GM23338 (cell line): Measurements from ENCODE around the gene NDUFS7.

Source experiments
- CREB1 ChIP-seq: fragments of 250-450 bp; sonication (Bioruptor Pico); IDR thresholded peaks from 2 replicates; pipeline ENCODE4 v1.5.0; 2020; ENCODE audit warnings: low read depth, mild to moderate bottlenecking, moderate library complexity
- CTCF ChIP-seq, 2 experiments: fragments of 200-600 bp in 1 of 2; sonication (generic) in 1 of 2; conservative IDR thresholded peaks; 2 replicates each; pipeline versions ENCODE4 v1.5.1 to v1.6.1; 2016 to 2017; ENCODE audit warnings: antibody characterized with exemption in 2 of 2, low read depth in 2 of 2, mild to moderate bottlenecking in 2 of 2, moderate library complexity in 1 of 2
- ETS1 ChIP-seq: IDR thresholded peaks from 2 replicates; pipeline ENCODE4 v1.6.1; 2016; ENCODE audit warnings: antibody characterized with exemption
- EZH2 ChIP-seq: fragments of 200-600 bp; sonication (generic); IDR thresholded peaks from one replicate; pipeline ENCODE4 v1.8.0; 2017; ENCODE audit warnings: antibody characterized with exemption, mild to moderate bottlenecking, low read depth; ENCODE audit not compliant: unreplicated experiment
- EZH2phosphoT487 ChIP-seq: fragments of 200-600 bp; sonication (generic); IDR thresholded peaks from one replicate; pipeline ENCODE4 v1.8.1; 2018; ENCODE audit warnings: antibody characterized with exemption; ENCODE audit not compliant: unreplicated experiment
- JUNB ChIP-seq: IDR thresholded peaks from one replicate; pipeline ENCODE4 v1.6.1; 2016; ENCODE audit warnings: antibody characterized with exemption; ENCODE audit not compliant: unreplicated experiment
- NANOG ChIP-seq: IDR thresholded peaks from 2 replicates; pipeline ENCODE4 v1.6.1; 2016; ENCODE audit warnings: antibody characterized with exemption, borderline replicate concordance
- POLR2AphosphoS5 ChIP-seq: IDR thresholded peaks from 2 replicates; pipeline ENCODE4 v1.6.1; 2016; ENCODE audit warnings: antibody characterized with exemption, low read depth
- REST ChIP-seq: IDR thresholded peaks from one replicate; pipeline ENCODE4 v1.6.1; 2018; ENCODE audit warnings: antibody characterized with exemption; ENCODE audit not compliant: unreplicated experiment
- STAT1 ChIP-seq: IDR thresholded peaks from one replicate; pipeline ENCODE4 v1.6.1; 2016; ENCODE audit warnings: antibody characterized with exemption; ENCODE audit not compliant: unreplicated experiment
- ZNF114 ChIP-seq: fragments of 250-450 bp; sonication (Bioruptor Pico); IDR thresholded peaks from 2 replicates; pipeline ENCODE4 v1.5.0; 2020; ENCODE audit warnings: mild to moderate bottlenecking, moderate library complexity
- ZNF331 ChIP-seq: fragments of 250-450 bp; sonication (Bioruptor Pico); IDR thresholded peaks from 2 replicates; pipeline ENCODE4 v1.5.0; 2020; ENCODE audit warnings: low read depth, mild to moderate bottlenecking, moderate library complexity
- ZNF462 ChIP-seq: fragments of 250-450 bp; sonication (Bioruptor Pico); IDR thresholded peaks from 2 replicates; pipeline ENCODE4 v1.5.0; 2020; ENCODE audit warnings: mild to moderate bottlenecking, moderate library complexity

GRCh38 chr19:1410789-1411188 is 27.1 kb downstream of the NDUFS7 start:
- TF ChIP-seq CTCF (conservative IDR thresholded peaks at IDR 0.05; ENCODE audit: low read depth in 2 of 2) (no peak), POLR2AphosphoS5 (no peak), CREB1 (CRISPR knock-in tag) (no peak), JUNB (no peak), REST (no peak), EZH2 (no peak), STAT1 (no peak), ETS1 (no peak), EZH2phosphoT487 (no peak), NANOG (no peak), ZNF331 (no peak), ZNF462 (CRISPR knock-in tag) (no peak), ZNF114 (no peak)
